B cell (primary cell): ENCODE data around the gene TK2. TPM values are rescaled to one million over a fixed set of nuclear protein-coding genes. Genes with fewer than 3 reads are reported as not detected.

Experiments
- ATAC-seq: fragments of 200-7000 bp; cut with Tn5 transposase; one replicate; pipeline ENCODE4 v1.10.0; 2021; ENCODE audit warnings: low read depth, mild to moderate bottlenecking, moderate number of reproducible peaks, moderate library complexity
- CTCF ChIA-PET: fragments of 350-600 bp; sonication (Branson Sonifier 250); formaldehyde crosslinking; loops from one replicate; lab custom pipeline; 2021; ENCODE audit warnings: antibody characterized with exemption, inconsistent platforms; lab: Charles Lee
- POLR2A ChIA-PET: fragments of 350-600 bp; sonication (Branson Sonifier 250); formaldehyde crosslinking; loops from one replicate; lab custom pipeline; 2021; ENCODE audit warnings: antibody characterized with exemption; lab: Charles Lee
- DNase-seq: peaks from one replicate; pipeline ENCODE4 v3.0.0; 2013
- H2AFZ ChIP-seq: 2 replicates; pipeline ENCODE4 v1.6.1; 2012; ENCODE audit warnings: mild to moderate bottlenecking, low read depth, low read length; ENCODE audit not compliant: insufficient read depth, poor library complexity, severe bottlenecking
- H3K27ac ChIP-seq, 2 donors: 1 replicate in 1 of 2; 2 replicates in 1 of 2; pipeline ENCODE4 v1.5.1; 2012 to 2013; ENCODE audit warnings: low read length in 2 of 2, mild to moderate bottlenecking in 2 of 2, moderate library complexity in 1 of 2
- H3K27me3 ChIP-seq, 4 experiments: fragments of 200-600 bp in 1 of 4; sonication (generic) in 1 of 4; replicated peaks in 1 of 4; 1 replicate in 2 of 4; 2 replicates in 2 of 4; pipeline versions ENCODE4 v1.6.1 to v1.7.0; 2013 to 2016; ENCODE audit warnings: low read length in 3 of 4, mild to moderate bottlenecking in 2 of 4, mixed read lengths in 1 of 4, moderate library complexity in 1 of 4; ENCODE audit not compliant: insufficient read depth in 4 of 4, control insufficient read depth in 3 of 4; ENCODE audit errors: control extremely low read depth in 1 of 4
- H3K36me3 ChIP-seq, 2 experiments: replicated peaks in 1 of 2; 1 replicate in 1 of 2; 2 replicates in 1 of 2; pipeline versions ENCODE4 v1.6.1 to v1.7.1; 2013; ENCODE audit warnings: low read length in 1 of 2; ENCODE audit not compliant: insufficient read depth in 2 of 2, control insufficient read depth in 1 of 2; ENCODE audit errors: control extremely low read depth in 1 of 2, extremely low read depth in 1 of 2
- H3K4me1 ChIP-seq, 2 donors: fragments of 200-600 bp in 1 of 2; sonication (generic) in 1 of 2; 1 replicate in 1 of 2; 2 replicates in 1 of 2; pipeline versions ENCODE4 v1.5.1 to v1.6.1; 2013 to 2017; ENCODE audit warnings: low read length in 2 of 2; ENCODE audit not compliant: control insufficient read depth in 2 of 2, insufficient read depth in 2 of 2
- H3K4me2 ChIP-seq: replicated peaks from 2 replicates; pipeline ENCODE3; 2012; ENCODE audit warnings: mild to moderate bottlenecking, low read depth, low read length; ENCODE audit not compliant: poor library complexity, severe bottlenecking
- H3K4me3 ChIP-seq, 5 experiments: fragments of 200-600 bp in 1 of 5; sonication (generic) in 1 of 5; 1 replicate in 3 of 5; 2 replicates in 2 of 5; pipeline versions ENCODE4 v1.5.1 to v1.7.0; 2011 to 2016; ENCODE audit warnings: low read length in 4 of 5, mild to moderate bottlenecking in 4 of 5, low read depth in 2 of 5, control low read depth in 1 of 5, moderate library complexity in 1 of 5; ENCODE audit not compliant: insufficient read depth in 1 of 5; ENCODE audit errors: control extremely low read depth in 1 of 5, extremely low read depth in 1 of 5
- H3K79me2 ChIP-seq: fragments of 200-600 bp; sonication (generic); one replicate; pipeline ENCODE4 v1.6.0; 2016; ENCODE audit warnings: low read length; ENCODE audit not compliant: control insufficient read depth, insufficient read depth
- H3K9ac ChIP-seq: fragments of 200-600 bp; sonication (generic); 2 replicates; pipeline ENCODE4 v1.6.1; 2017; ENCODE audit warnings: mild to moderate bottlenecking, low read length, moderate library complexity
- H3K9me3 ChIP-seq, 3 donors: one replicate each; pipeline versions ENCODE4 v1.6.1 to v1.7.1; 2013; ENCODE audit warnings: low read length in 2 of 3; ENCODE audit not compliant: control insufficient read depth in 2 of 3, insufficient read depth in 1 of 3; ENCODE audit errors: control extremely low read depth in 1 of 3
- H4K20me1 ChIP-seq: 2 replicates; pipeline ENCODE4 v1.6.0; 2012; ENCODE audit warnings: mild to moderate bottlenecking, low read length; ENCODE audit not compliant: insufficient read depth, control insufficient read depth, poor library complexity, severe bottlenecking
- H3K27ac Mint-ChIP-seq: one replicate; pipeline ENCODE4 v1.8.0; 2021; ENCODE audit warnings: mixed read lengths
- H3K27me3 Mint-ChIP-seq: one replicate; pipeline ENCODE4 v1.8.0; 2021; ENCODE audit warnings: mixed read lengths
- H3K4me1 Mint-ChIP-seq: one replicate; pipeline ENCODE4 v1.8.0; 2021; ENCODE audit warnings: mixed read lengths
- H3K4me3 Mint-ChIP-seq: one replicate; pipeline ENCODE4 v1.8.0; 2021; ENCODE audit warnings: mixed read lengths
- H3K9me3 Mint-ChIP-seq: one replicate; pipeline ENCODE4 v1.8.0; 2022; ENCODE audit warnings: mixed read lengths; ENCODE audit not compliant: insufficient read depth
- CTCF ChIP-seq: fragments of 200-600 bp; IDR thresholded peaks from one replicate; pipeline ENCODE4 v1.8.0; 2022; ENCODE audit warnings: antibody characterized with exemption, mild to moderate bottlenecking
- EZH2 ChIP-seq: IDR thresholded peaks from 2 replicates; pipeline ENCODE4 v1.6.1; 2012; ENCODE audit warnings: borderline replicate concordance, low read depth, mild to moderate bottlenecking, moderate library complexity, low read length; ENCODE audit not compliant: insufficient read depth, poor library complexity, severe bottlenecking
- WGBS: methylation state at CpG from one replicate; pipeline ENCODE4 v1.1.5; 2013; ENCODE audit warnings: missing lambda C conversion rate; ENCODE audit not compliant: insufficient coverage; 5-methylcytosine and 5-hydroxymethylcytosine counted together
- intact Hi-C: fragments of 100-400 bp; cut with micrococcal nuclease; formaldehyde crosslinking; loops from one replicate; pipeline ENCODE4 v1.10.0; 2022
- polyA plus RNA-seq: library from polyadenylated mRNA; depleted of rRNA; stranded (reverse); fragments of >200 nt; gene quantifications from 2 replicates; pipeline ENCODE4 v1.2.3, GENCODE V29; 2012
- total RNA-seq, 2 donors: library from RNA; stranded (reverse); fragments of 120-200 nt in 1 of 2; gene quantifications; 1 replicate in 1 of 2; 2 replicates in 1 of 2; pipeline versions ENCODE4 v1.2.3 to v1.2.4, GENCODE V29; 2013 to 2022

The TK2 gene
- total and polyA plus RNA-seq, 2 donors (not counting 1 experiment from before 2014, with no cell fraction given), result 2.9 to 9.7 TPM

GRCh38 chr16:66587881-66588600 is 38.1 kb upstream of the TK2 start:
- ChIA-PET POLR2A (no interaction called here), CTCF (interaction anchor here (1.9 to 6.3 kb wide), 4 partner anchors 8 to 182 kb away, joined by 10 to 91 read pairs (median 44); partner anchors contain the start of gene CMTM2)
- Histone ChIP-seq H2AFZ (peak overlapping the region; percentile 54), H3K4me3 (peak overlapping the region in 2 of 5 experiments; percentile 12 to 31), H3K79me2 (no peaks in the 10 kb centered on the region), H3K9ac (no peak overlapping the region), H4K20me1 (no peaks in the 10 kb centered on the region), H3K4me1 (peaks cover 24 to 34% of the 10 kb centered on the region in 2 donors), H3K27ac (no peak overlapping the region), H3K4me2 (peak overlapping the region; percentile 65), H3K36me3 (no peaks in the 10 kb centered on the region), H3K9me3 (peaks cover 0 to 6% (median 0%) of the 10 kb centered on the region in 3 donors), H3K27me3 (peaks cover 0 to 20% (median 6%) of the 10 kb centered on the region in 4 experiments)
- peaks cover 30% of the 10 kb centered on the region for H3K4me1 Mint-ChIP-seq
- no peak for ATAC-seq
- no peaks in the 10 kb centered on the region for H3K9me3 Mint-ChIP-seq
- 36% methylated on average over 4 of the region's 7 CpGs for WGBS
- no peak for DNase-seq
- no peak overlapping the region for H3K27ac Mint-ChIP-seq
- intact Hi-C loops, result loop anchor here (2.0 kb wide), 1 partner anchor 17 kb away; the partner anchor contains the start of gene CMTM3
- peaks cover 12% of the 10 kb centered on the region for H3K27me3 Mint-ChIP-seq
- TF ChIP-seq EZH2 (no peak), CTCF (no peak)
- peak overlapping the region; percentile 21 for H3K4me3 Mint-ChIP-seq
